Transverse colon (tissue), 3 donors: ENCODE measurements around the gene PSTPIP2.

Experiments
- POLR2A ChIP-seq: fragments of 450-650 bp; IDR thresholded peaks from one replicate; pipeline ENCODE4 v1.6.1; 2016; ENCODE audit warnings: antibody characterized with exemption, mild to moderate bottlenecking, moderate library complexity
- TF ChIP-seq, protein P1 (sequence below), 5 experiments: fragments of 200-600 bp in 3 of 5; fragments of 450-650 bp in 2 of 5; sonication (generic) in 3 of 5; IDR thresholded peaks; 1 replicate in 2 of 5; 2 replicates in 3 of 5; pipeline ENCODE4 v1.5.1; 2016 to 2017; ENCODE audit warnings: antibody characterized with exemption in 5 of 5, inconsistent platforms in 3 of 5, mild to moderate bottlenecking in 2 of 5, moderate library complexity in 1 of 5

GRCh38 chr18:46067438-46068007 lies 4.5 kb downstream of the PSTPIP2 start:
- TF ChIP-seq, protein P1, sequence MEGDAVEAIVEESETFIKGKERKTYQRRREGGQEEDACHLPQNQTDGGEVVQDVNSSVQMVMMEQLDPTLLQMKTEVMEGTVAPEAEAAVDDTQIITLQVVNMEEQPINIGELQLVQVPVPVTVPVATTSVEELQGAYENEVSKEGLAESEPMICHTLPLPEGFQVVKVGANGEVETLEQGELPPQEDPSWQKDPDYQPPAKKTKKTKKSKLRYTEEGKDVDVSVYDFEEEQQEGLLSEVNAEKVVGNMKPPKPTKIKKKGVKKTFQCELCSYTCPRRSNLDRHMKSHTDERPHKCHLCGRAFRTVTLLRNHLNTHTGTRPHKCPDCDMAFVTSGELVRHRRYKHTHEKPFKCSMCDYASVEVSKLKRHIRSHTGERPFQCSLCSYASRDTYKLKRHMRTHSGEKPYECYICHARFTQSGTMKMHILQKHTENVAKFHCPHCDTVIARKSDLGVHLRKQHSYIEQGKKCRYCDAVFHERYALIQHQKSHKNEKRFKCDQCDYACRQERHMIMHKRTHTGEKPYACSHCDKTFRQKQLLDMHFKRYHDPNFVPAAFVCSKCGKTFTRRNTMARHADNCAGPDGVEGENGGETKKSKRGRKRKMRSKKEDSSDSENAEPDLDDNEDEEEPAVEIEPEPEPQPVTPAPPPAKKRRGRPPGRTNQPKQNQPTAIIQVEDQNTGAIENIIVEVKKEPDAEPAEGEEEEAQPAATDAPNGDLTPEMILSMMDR (IDR thresholded peaks at IDR 0.05) = no peak
- no peak for TF ChIP-seq POLR2A
